GM18873 (cell line): ENCODE data around the gene STUM.

Experiments
- ATAC-seq: cut with Tn5 transposase; IDR thresholded peaks from one replicate; pipeline ENCODE4 v1.9.1; 2021; ENCODE audit warnings: mild to moderate bottlenecking, moderate library complexity, moderate number of reproducible peaks; ENCODE audit not compliant: unreplicated experiment, low FRiP score

The STUM gene

GRCh38 chr1:226557424-226557823, 8.9 kb downstream of the STUM start:
- ATAC-seq = no peak

- no peak for ATAC-seq
Measured at GRCh38 chr1:226558036-226558650, 9.6 kb downstream of the STUM start.

- ATAC-seq = no peak
Measured at GRCh38 chr1:226560243-226560642, 11.7 kb downstream of the STUM start.

GRCh38 chr1:226562989-226563388, 14.4 kb downstream of the STUM start:
- no peak for ATAC-seq

- ATAC-seq = no peak
Measured at GRCh38 chr1:226563666-226564065, 15.1 kb downstream of the STUM start.

- no peak for ATAC-seq
Measured at GRCh38 chr1:226565476-226565875, 16.9 kb downstream of the STUM start.

GRCh38 chr1:226566234-226566633, 17.7 kb downstream of the STUM start:
- no peak for ATAC-seq

GRCh38 chr1:226566760-226567159, 18.2 kb downstream of the STUM start:
- ATAC-seq = no peak

- no peak for ATAC-seq
Measured at GRCh38 chr1:226568077-226568831, 19.7 kb downstream of the STUM start.

- ATAC-seq = no peak
Measured at GRCh38 chr1:226568975-226569741, 20.6 kb downstream of the STUM start.

- ATAC-seq = no peak
Measured at GRCh38 chr1:226569879-226570547, 21.4 kb downstream of the STUM start.

- ATAC-seq = no peak
Measured at GRCh38 chr1:226571893-226572292, 23.3 kb downstream of the STUM start.

- ATAC-seq = no peak
Measured at GRCh38 chr1:226572325-226572726, 23.8 kb downstream of the STUM start.

GRCh38 chr1:226574044-226574443, 25.5 kb downstream of the STUM start:
- no peak for ATAC-seq

GRCh38 chr1:226574591-226575435, 26.2 kb downstream of the STUM start:
- ATAC-seq = no peak

GRCh38 chr1:226575436-226575720, 26.8 kb downstream of the STUM start:
- no peak for ATAC-seq

- no peak for ATAC-seq
Measured at GRCh38 chr1:226575739-226576378, 27.3 kb downstream of the STUM start.

- no peak for ATAC-seq
Measured at GRCh38 chr1:226576601-226577000, 28.0 kb downstream of the STUM start.

- no peak for ATAC-seq
Measured at GRCh38 chr1:226577401-226578180, 29.0 kb downstream of the STUM start.
